ENCODE results near the gene ASB2. TPM values are rescaled to one million over a fixed set of nuclear protein-coding genes. Genes with fewer than 3 reads are reported as not detected.

ASB2 gene
- total and polyA plus RNA-seq, 2 donors (not counting 1 experiment from before 2014, with no cell fraction given): 0.99 to 1.5 TPM

- Histone ChIP-seq H3K36me3 (ENCODE audit: control insufficient read depth, insufficient read depth, low read length) (no peaks in the 10 kb centered on the region), H3K4me2 (ENCODE audit: extremely low read depth, insufficient read depth, low read length) (no peak within 1 kb of the TSS), H3K27me3 (ENCODE audit: control insufficient read depth, insufficient read depth, low read length) (no peaks in the 10 kb centered on the region), H4K20me1 (ENCODE audit: control insufficient read depth, extremely low read depth, insufficient read depth, low read length) (no peaks in the 10 kb centered on the region), H3K4me1 (ENCODE audit: control insufficient read depth, extremely low read depth, insufficient read depth, low read length) (no peaks in the 10 kb centered on the region), H3K79me2 (ENCODE audit: control insufficient read depth, insufficient read depth, low read length) (no peaks in the 10 kb centered on the region), H3K4me3 (replicated peaks in 1 of 4; ENCODE audit: control extremely low read depth in 1 of 4, insufficient read depth in 1 of 4, low read depth in 3 of 4, low read length in 4 of 4) (no peak within 1 kb of the TSS), H3K9ac (ENCODE audit: insufficient read depth, low read length) (no peak within 1 kb of the TSS), H3K9me3 (ENCODE audit: control insufficient read depth, insufficient read depth, low read depth, low read length) (no peaks in the 10 kb centered on the region), H3K27ac (ENCODE audit: insufficient read depth, low read length) (no peak within 1 kb of the TSS), H2AFZ (ENCODE audit: low read length) (no peak within 1 kb of the TSS)
- no peak for TF ChIP-seq CTCF (conservative IDR thresholded peaks at IDR 0.05 in 1 of 2, IDR thresholded peaks at IDR 0.05 in 1 of 2; ENCODE audit: low read depth in 1 of 2, low read length in 2 of 2)
- TF ChIP-seq EZH2 (IDR thresholded peaks at IDR 0.05; ENCODE audit: low read length, missing control alignments): no peak
- no peak for DNase-seq (ENCODE audit: low read depth in 2 of 2)
These were observed 49.2 kb downstream of the ASB2 start, which contains the start of gene FAM181A for GRCh38 chr14:93926873-93927799. Gene FAM181A, plus strand, starts transcription at chr14:93927344. Its CDS starts 942 bp downstream, at chr14:93928286.

DNA sequence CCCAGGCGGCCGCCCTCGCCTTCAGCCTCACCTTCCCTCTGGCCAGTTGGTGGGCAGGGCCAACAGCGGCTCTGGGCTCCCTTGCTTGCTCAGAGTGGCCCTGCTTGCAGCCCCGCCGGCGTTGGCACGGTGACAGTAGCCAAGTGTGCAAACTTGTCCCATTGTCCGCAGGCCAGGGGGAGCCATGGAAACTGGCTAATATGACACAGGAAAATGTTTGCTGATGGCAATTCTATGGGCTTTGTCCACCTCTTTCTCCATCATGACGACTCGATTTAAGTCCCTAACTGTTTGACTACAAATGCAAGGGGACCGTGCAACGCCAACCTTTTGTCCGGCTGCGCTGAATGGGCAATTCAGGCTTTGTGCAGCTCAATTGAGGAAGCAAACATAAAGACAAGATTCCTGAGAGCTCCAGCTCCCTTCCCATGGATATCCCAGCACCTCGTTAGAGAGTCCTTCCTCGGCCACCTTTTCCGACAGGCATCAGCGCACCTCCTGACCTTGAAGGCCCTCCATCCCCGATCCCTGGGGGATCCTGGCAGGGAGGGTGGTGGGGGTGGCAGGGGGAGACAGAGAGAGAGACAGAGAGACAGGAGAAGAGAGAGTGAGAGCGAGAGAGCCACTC, 50.0 kb downstream of the ASB2 start:
- no peak for DNase-seq (ENCODE audit: low read depth in 2 of 2)
- no peaks in the 10 kb centered on the region for H3K79me2 ChIP-seq (ENCODE audit: control insufficient read depth, insufficient read depth, low read length)
- no peak for TF ChIP-seq EZH2 (IDR thresholded peaks at IDR 0.05; ENCODE audit: low read length, missing control alignments)
- H4K20me1 ChIP-seq (ENCODE audit: control insufficient read depth, extremely low read depth, insufficient read depth, low read length): no peaks in the 10 kb centered on the region
- no peaks in the 10 kb centered on the region for H3K27me3 ChIP-seq (ENCODE audit: control insufficient read depth, insufficient read depth, low read length)
- H3K4me1 ChIP-seq (ENCODE audit: control insufficient read depth, extremely low read depth, insufficient read depth, low read length): no peaks in the 10 kb centered on the region
- no peak overlapping the region for H2AFZ ChIP-seq (ENCODE audit: low read length)
- no peaks in the 10 kb centered on the region for H3K9me3 ChIP-seq (ENCODE audit: control insufficient read depth, insufficient read depth, low read depth, low read length)
- H3K27ac ChIP-seq (ENCODE audit: insufficient read depth, low read length): no peak overlapping the region
- H3K4me2 ChIP-seq (ENCODE audit: extremely low read depth, insufficient read depth, low read length): no peak overlapping the region
- H3K9ac ChIP-seq (ENCODE audit: insufficient read depth, low read length): no peak overlapping the region
- no peaks in the 10 kb centered on the region for H3K36me3 ChIP-seq (ENCODE audit: control insufficient read depth, insufficient read depth, low read length)
- H3K4me3 ChIP-seq (replicated peaks in 1 of 4; ENCODE audit: control extremely low read depth in 1 of 4, insufficient read depth in 1 of 4, low read depth in 3 of 4, low read length in 4 of 4): no peak overlapping the region

- TF ChIP-seq CTCF (conservative IDR thresholded peaks at IDR 0.05 in 1 of 2, IDR thresholded peaks at IDR 0.05 in 1 of 2; ENCODE audit: low read depth in 1 of 2, low read length in 2 of 2) (no peak), EZH2 (IDR thresholded peaks at IDR 0.05; ENCODE audit: low read length, missing control alignments) (no peak)
- H3K4me1 ChIP-seq (ENCODE audit: control insufficient read depth, extremely low read depth, insufficient read depth, low read length): no peaks in the 10 kb centered on the region
- H3K27ac ChIP-seq (ENCODE audit: insufficient read depth, low read length): no peak overlapping the region
- H3K27me3 ChIP-seq (ENCODE audit: control insufficient read depth, insufficient read depth, low read length): no peaks in the 10 kb centered on the region
- H4K20me1 ChIP-seq (ENCODE audit: control insufficient read depth, extremely low read depth, insufficient read depth, low read length): no peaks in the 10 kb centered on the region
- H2AFZ ChIP-seq (ENCODE audit: low read length): no peak overlapping the region
- H3K4me3 ChIP-seq (replicated peaks in 1 of 4; ENCODE audit: control extremely low read depth in 1 of 4, insufficient read depth in 1 of 4, low read depth in 3 of 4, low read length in 4 of 4): no peak overlapping the region
- H3K4me2 ChIP-seq (ENCODE audit: extremely low read depth, insufficient read depth, low read length): no peak overlapping the region
- no peaks in the 10 kb centered on the region for H3K9me3 ChIP-seq (ENCODE audit: control insufficient read depth, insufficient read depth, low read depth, low read length)
- DNase-seq (ENCODE audit: low read depth in 2 of 2): no peak
- H3K36me3 ChIP-seq (ENCODE audit: control insufficient read depth, insufficient read depth, low read length): no peaks in the 10 kb centered on the region
- H3K9ac ChIP-seq (ENCODE audit: insufficient read depth, low read length): no peak overlapping the region
- no peaks in the 10 kb centered on the region for H3K79me2 ChIP-seq (ENCODE audit: control insufficient read depth, insufficient read depth, low read length)
These were observed 50.9 kb downstream of the ASB2 start for GRCh38 chr14:93925374-93925895.
